DND-41 (cell line): ENCODE measurements around the gene ANKRD29.
"Not testable (repeated sequence)": the region's sequence is repeated elsewhere in the genome, so short reads cannot be mapped to it uniquely, and the experiment has no call there.

Experiments
- ATAC-seq: fragments of 200-7000 bp; cut with Tn5 transposase; 3 replicates; pipeline ENCODE4 v1.9.1; 2021; ENCODE audit warnings: low read depth; ENCODE audit not compliant: insufficient read depth
- DNase-seq: peaks from one replicate; pipeline ENCODE4 v3.0.0-alpha.2; 2020
- H2AFZ ChIP-seq: 2 replicates; pipeline ENCODE4 v1.6.0; 2012; ENCODE audit warnings: low read depth, low read length
- H3K27ac ChIP-seq: 2 replicates; pipeline ENCODE4 v1.5.1; 2012; ENCODE audit warnings: low read length, inconsistent platforms
- H3K27me3 ChIP-seq: fragments of 200-600 bp; sonication (generic); 2 replicates; pipeline ENCODE4 v1.6.0; 2012; ENCODE audit warnings: low read length, mild to moderate bottlenecking, inconsistent platforms; ENCODE audit not compliant: insufficient read depth, poor library complexity
- H3K36me3 ChIP-seq: 2 replicates; pipeline ENCODE4 v1.5.1; 2012; ENCODE audit warnings: low read length, inconsistent platforms; ENCODE audit not compliant: insufficient read depth
- H3K4me1 ChIP-seq: 2 replicates; pipeline ENCODE4 v1.5.1; 2012; ENCODE audit warnings: mild to moderate bottlenecking, low read length; ENCODE audit not compliant: insufficient read depth
- H3K4me2 ChIP-seq: 2 replicates; pipeline ENCODE4 v1.6.0; 2012; ENCODE audit warnings: mild to moderate bottlenecking, moderate library complexity, low read length, inconsistent platforms; ENCODE audit not compliant: insufficient read depth
- H3K4me3 ChIP-seq, 2 experiments: fragments of 200-600 bp in 1 of 2; shearing (Covaris generic) in 1 of 2; 2 replicates each; pipeline ENCODE4 v1.5.1; 2012 to 2016; ENCODE audit warnings: inconsistent platforms in 2 of 2, low read length in 2 of 2, mild to moderate bottlenecking in 2 of 2, low read depth in 1 of 2, moderate library complexity in 1 of 2
- H3K79me2 ChIP-seq: 2 replicates; pipeline ENCODE4 v1.6.0; 2012; ENCODE audit warnings: low read length, inconsistent platforms; ENCODE audit not compliant: insufficient read depth
- H3K9ac ChIP-seq: 2 replicates; pipeline ENCODE4 v1.6.0; 2012; ENCODE audit warnings: low read depth, mild to moderate bottlenecking, inconsistent platforms, low read length, moderate library complexity
- H3K9me3 ChIP-seq: 2 replicates; pipeline ENCODE4 v1.5.1; 2012; ENCODE audit warnings: low read length, moderate library complexity, mild to moderate bottlenecking, inconsistent platforms; ENCODE audit not compliant: insufficient read depth, severe bottlenecking
- H4K20me1 ChIP-seq: 2 replicates; pipeline ENCODE4 v1.6.0; 2012; ENCODE audit warnings: low read length; ENCODE audit not compliant: insufficient read depth
- EZH2 ChIP-seq: IDR thresholded peaks from 3 replicates; pipeline ENCODE4 v1.6.1; 2012; ENCODE audit warnings: borderline replicate concordance, low read depth, mild to moderate bottlenecking, moderate library complexity, low read length, inconsistent platforms; ENCODE audit not compliant: severe bottlenecking
- TF ChIP-seq, protein P1 (sequence below): IDR thresholded peaks from 2 replicates; pipeline ENCODE4 v1.5.1; 2012; ENCODE audit warnings: borderline replicate concordance, low read length, moderate library complexity, mild to moderate bottlenecking; ENCODE audit not compliant: poor library complexity, severe bottlenecking; ENCODE audit errors: extremely low read depth

The ANKRD29 gene

DNA sequence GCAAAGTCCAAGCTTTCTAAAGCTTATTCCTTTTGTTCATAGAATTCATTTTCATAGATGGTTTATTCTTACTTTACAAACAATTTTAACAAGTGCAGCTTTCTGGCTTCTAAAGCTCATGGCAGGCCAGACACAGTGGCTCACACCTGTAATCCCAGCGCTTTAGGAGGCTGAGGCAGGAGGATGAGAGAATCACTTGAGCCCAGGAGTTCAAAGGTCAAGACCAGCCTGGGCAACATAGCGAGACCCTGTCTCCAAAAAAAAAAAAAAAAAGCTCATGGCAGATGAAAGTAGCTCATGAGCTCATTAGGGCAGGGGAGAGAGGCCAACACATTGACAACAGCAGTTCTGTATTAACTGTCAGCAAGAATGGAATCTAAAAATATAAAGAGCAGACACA, 48.3 kb downstream of the ANKRD29 start:
- no peak overlapping the region for H3K9ac ChIP-seq
- peaks cover 6% of the 10 kb centered on the region for H3K27me3 ChIP-seq
- H3K79me2 ChIP-seq, result no peaks in the 10 kb centered on the region
- no peaks in the 10 kb centered on the region for H3K4me1 ChIP-seq
- H3K36me3 ChIP-seq, result no peaks in the 10 kb centered on the region
- H3K4me3 ChIP-seq, result no peak overlapping the region
- DNase-seq (no peak), ATAC-seq (no peak)
- no peak overlapping the region for H2AFZ ChIP-seq
- H3K27ac ChIP-seq, result no peak overlapping the region
- TF ChIP-seq, protein P1, sequence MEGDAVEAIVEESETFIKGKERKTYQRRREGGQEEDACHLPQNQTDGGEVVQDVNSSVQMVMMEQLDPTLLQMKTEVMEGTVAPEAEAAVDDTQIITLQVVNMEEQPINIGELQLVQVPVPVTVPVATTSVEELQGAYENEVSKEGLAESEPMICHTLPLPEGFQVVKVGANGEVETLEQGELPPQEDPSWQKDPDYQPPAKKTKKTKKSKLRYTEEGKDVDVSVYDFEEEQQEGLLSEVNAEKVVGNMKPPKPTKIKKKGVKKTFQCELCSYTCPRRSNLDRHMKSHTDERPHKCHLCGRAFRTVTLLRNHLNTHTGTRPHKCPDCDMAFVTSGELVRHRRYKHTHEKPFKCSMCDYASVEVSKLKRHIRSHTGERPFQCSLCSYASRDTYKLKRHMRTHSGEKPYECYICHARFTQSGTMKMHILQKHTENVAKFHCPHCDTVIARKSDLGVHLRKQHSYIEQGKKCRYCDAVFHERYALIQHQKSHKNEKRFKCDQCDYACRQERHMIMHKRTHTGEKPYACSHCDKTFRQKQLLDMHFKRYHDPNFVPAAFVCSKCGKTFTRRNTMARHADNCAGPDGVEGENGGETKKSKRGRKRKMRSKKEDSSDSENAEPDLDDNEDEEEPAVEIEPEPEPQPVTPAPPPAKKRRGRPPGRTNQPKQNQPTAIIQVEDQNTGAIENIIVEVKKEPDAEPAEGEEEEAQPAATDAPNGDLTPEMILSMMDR, result no peak
- no peak for TF ChIP-seq EZH2
- no peak overlapping the region for H3K4me2 ChIP-seq
- no peaks in the 10 kb centered on the region for H3K9me3 ChIP-seq
- H4K20me1 ChIP-seq, result no peaks in the 10 kb centered on the region

DNA sequence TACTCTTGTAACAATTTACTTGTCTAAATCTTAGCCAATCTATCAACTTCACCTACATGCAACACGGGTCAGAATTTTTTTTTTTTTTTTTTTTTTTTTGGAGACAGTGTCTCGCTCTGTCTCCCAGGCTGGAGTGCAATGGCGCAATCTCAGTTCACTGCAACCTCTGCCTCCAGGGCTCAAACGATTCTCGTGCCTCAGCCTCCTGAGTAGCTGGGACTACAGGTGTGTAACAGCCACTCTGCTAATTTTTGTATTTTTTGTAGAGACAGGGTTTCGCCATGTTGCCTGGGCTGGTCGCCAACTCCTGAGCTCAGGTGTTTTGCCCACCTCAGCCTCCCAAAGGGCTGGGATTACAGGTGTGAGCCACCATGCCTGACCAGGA, 49.6 kb downstream of the ANKRD29 start:
- H3K4me2 ChIP-seq, H4K20me1 ChIP-seq, H2AFZ ChIP-seq: not testable (repeated sequence)

DNA sequence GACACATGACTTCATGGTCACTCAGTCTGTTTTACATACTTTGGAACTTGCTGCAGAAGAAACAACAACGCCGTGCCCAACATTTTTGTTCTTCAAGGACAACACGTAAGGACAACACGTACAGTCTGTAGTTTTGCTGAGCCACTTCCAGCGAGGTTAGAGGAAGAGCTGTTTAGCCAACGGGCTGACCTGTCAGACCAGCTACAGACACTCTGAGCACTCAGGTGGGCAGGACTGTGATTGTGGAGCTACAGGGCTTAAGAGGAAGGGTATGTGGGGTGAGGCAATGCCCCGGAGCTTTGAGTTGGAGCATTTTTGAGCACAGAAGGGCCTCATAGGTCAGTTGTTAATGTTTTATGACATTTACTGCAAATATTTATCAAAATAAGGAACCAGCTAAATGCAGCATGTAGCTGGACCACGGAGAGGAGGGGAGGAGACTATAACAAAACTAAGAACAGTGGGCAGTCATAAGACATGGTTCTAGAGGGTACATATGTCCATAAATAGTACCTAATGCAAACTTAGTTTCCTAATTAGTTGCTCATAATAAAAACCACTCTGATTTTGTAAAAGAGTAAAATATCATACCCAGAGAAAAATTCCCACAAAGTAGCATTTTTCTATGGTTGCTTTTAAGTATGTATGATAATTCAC, 50.1 kb downstream of the ANKRD29 start:
- Histone ChIP-seq H3K4me3 (no peak overlapping the region), H3K9ac (no peak overlapping the region)

More for the DNA sequence above, 49.6 kb downstream of the ANKRD29 start:
- not testable (repeated sequence) for H3K9me3 ChIP-seq, H3K27me3 ChIP-seq, H3K9ac ChIP-seq, H3K27ac ChIP-seq, H3K36me3 ChIP-seq, H3K4me3 ChIP-seq, H3K79me2 ChIP-seq, DNase-seq, ATAC-seq, H3K4me1 ChIP-seq

DNA sequence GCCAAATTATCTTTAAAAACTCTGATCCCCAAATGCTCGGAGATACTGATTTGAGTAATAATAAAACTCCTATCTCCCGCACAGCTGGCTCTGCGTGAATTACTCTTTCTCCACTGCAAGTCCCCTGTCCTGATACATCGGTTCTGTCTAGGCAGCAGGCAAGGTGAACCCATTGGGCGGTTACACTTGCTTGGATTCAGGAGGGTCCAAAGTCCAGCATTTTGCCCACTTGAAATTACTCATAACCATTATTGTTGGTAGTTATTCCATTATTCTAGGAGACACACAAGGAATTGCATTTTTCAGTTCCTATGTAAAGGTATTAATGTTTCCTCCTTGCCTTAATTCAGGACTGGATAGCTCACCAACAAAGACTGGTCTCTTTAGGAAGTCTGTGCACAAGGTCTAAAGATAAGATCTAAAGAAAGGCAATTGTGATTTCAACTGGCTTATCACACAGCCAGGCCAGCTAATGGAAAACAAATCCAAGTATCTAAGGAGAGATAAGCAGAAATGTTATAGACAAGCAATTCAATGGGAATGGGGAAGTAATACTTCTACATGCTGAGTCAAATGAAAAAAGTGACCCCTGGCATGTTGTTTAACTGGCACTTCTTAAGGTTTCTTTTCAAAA, 53.2 kb downstream of the ANKRD29 start:
- DNase-seq (no peak), ATAC-seq (no peak)
- Histone ChIP-seq H3K4me1 (no peaks in the 10 kb centered on the region), H3K4me3 (no peak overlapping the region), H3K4me2 (no peak overlapping the region), H4K20me1 (no peaks in the 10 kb centered on the region), H3K79me2 (no peaks in the 10 kb centered on the region), H3K27me3 (no peaks in the 10 kb centered on the region), H3K27ac (no peak overlapping the region), H3K36me3 (no peaks in the 10 kb centered on the region), H2AFZ (no peak overlapping the region), H3K9me3 (no peaks in the 10 kb centered on the region), H3K9ac (no peak overlapping the region)
- TF ChIP-seq, protein P1, result no peak
- TF ChIP-seq EZH2, result no peak

More for the DNA sequence above, 50.1 kb downstream of the ANKRD29 start:
- Histone ChIP-seq H3K27me3 (no peaks in the 10 kb centered on the region), H2AFZ (no peak overlapping the region), H3K79me2 (no peaks in the 10 kb centered on the region), H3K27ac (no peak overlapping the region), H3K4me2 (no peak overlapping the region), H3K9me3 (no peaks in the 10 kb centered on the region), H4K20me1 (no peaks in the 10 kb centered on the region), H3K4me1 (no peaks in the 10 kb centered on the region), H3K36me3 (no peaks in the 10 kb centered on the region)
- ATAC-seq (no peak), DNase-seq (no peak)
- TF ChIP-seq EZH2, result no peak
- TF ChIP-seq, protein P1, result no peak
